H9 (cell line): ENCODE results near the gene PRDM8. TPM values are rescaled to one million over a fixed set of nuclear protein-coding genes. Genes with fewer than 3 reads are reported as not detected.

Experiments used
- DNase-seq: peaks from one replicate; pipeline ENCODE4 v3.0.0-alpha.2; 2017
- H2AFZ ChIP-seq: one replicate; pipeline ENCODE4 v1.6.1; 2013; ENCODE audit warnings: mild to moderate bottlenecking, low read length, control low read depth, moderate library complexity
- H2AK5ac ChIP-seq: 2 replicates; pipeline ENCODE4 v1.6.1; 2013; ENCODE audit warnings: low read length, control low read depth, mixed read lengths; ENCODE audit not compliant: insufficient read length
- H2BK120ac ChIP-seq: one replicate; pipeline ENCODE4 v1.6.1; 2013; ENCODE audit warnings: low read depth, mild to moderate bottlenecking, low read length, control low read depth, inconsistent platforms; ENCODE audit not compliant: poor library complexity, severe bottlenecking
- H2BK12ac ChIP-seq: 2 replicates; pipeline ENCODE4 v1.6.1; 2013; ENCODE audit warnings: low read length, control low read depth, mixed read lengths, low read depth; ENCODE audit not compliant: insufficient read length
- H2BK15ac ChIP-seq: 2 replicates; pipeline ENCODE4 v1.6.1; 2013; ENCODE audit warnings: low read depth, low read length, control low read depth
- H2BK20ac ChIP-seq: one replicate; pipeline ENCODE4 v1.6.1; 2013; ENCODE audit warnings: low read depth, mild to moderate bottlenecking, low read length, control low read depth, inconsistent platforms; ENCODE audit not compliant: poor library complexity, severe bottlenecking
- H2BK5ac ChIP-seq: 2 replicates; pipeline ENCODE4 v1.6.1; 2013; ENCODE audit warnings: low read length, control low read depth, mixed read lengths; ENCODE audit not compliant: insufficient read length
- H3K14ac ChIP-seq: 2 replicates; pipeline ENCODE4 v1.6.1; 2013; ENCODE audit warnings: low read length, control low read depth; ENCODE audit not compliant: insufficient read depth
- H3K18ac ChIP-seq: 2 replicates; pipeline ENCODE4 v1.6.1; 2013; ENCODE audit warnings: low read depth, mild to moderate bottlenecking, mixed read lengths, low read length, control low read depth; ENCODE audit not compliant: insufficient read length
- H3K23ac ChIP-seq: 2 replicates; pipeline ENCODE4 v1.6.1; 2013; ENCODE audit warnings: low read length, control low read depth, mixed read lengths, low read depth; ENCODE audit not compliant: insufficient read length
- H3K23me2 ChIP-seq: 2 replicates; pipeline ENCODE4 v1.6.1; 2013; ENCODE audit warnings: low read depth, mild to moderate bottlenecking, mixed read lengths, low read length, control low read depth; ENCODE audit not compliant: insufficient read length, poor library complexity, severe bottlenecking
- H3K27ac ChIP-seq: 2 replicates; pipeline ENCODE4 v1.5.1; 2013; ENCODE audit warnings: low read length, control low read depth, mixed read lengths, low read depth; ENCODE audit not compliant: insufficient read length
- H3K27me3 ChIP-seq: 2 replicates; pipeline ENCODE4 v1.6.1; 2013; ENCODE audit warnings: low read length, control low read depth, inconsistent platforms; ENCODE audit not compliant: insufficient read depth
- H3K4ac ChIP-seq: 2 replicates; pipeline ENCODE4 v1.6.1; 2013; ENCODE audit warnings: low read depth, mild to moderate bottlenecking, control low read depth, inconsistent platforms, low read length, moderate library complexity
- H3K4me1 ChIP-seq: 2 replicates; pipeline ENCODE4 v1.6.1; 2013; ENCODE audit warnings: low read length, control low read depth, inconsistent platforms; ENCODE audit not compliant: insufficient read depth
- H3K4me2 ChIP-seq: 2 replicates; pipeline ENCODE4 v1.6.1; 2013; ENCODE audit warnings: low read length, control low read depth, mixed read lengths; ENCODE audit not compliant: insufficient read length, insufficient read depth
- H3K56ac ChIP-seq: 2 replicates; pipeline ENCODE4 v1.6.1; 2013; ENCODE audit warnings: low read depth, mild to moderate bottlenecking, mixed read lengths, low read length, control low read depth; ENCODE audit not compliant: insufficient read length
- H3K79me1 ChIP-seq: 2 replicates; pipeline ENCODE4 v1.6.1; 2013; ENCODE audit warnings: low read depth, mild to moderate bottlenecking, moderate library complexity, low read length, control low read depth, inconsistent platforms; ENCODE audit not compliant: insufficient read depth, poor library complexity, severe bottlenecking
- H3K79me2 ChIP-seq: 2 replicates; pipeline ENCODE4 v1.6.1; 2013; ENCODE audit warnings: low read length, control low read depth, inconsistent platforms; ENCODE audit not compliant: insufficient read depth
- H3K9ac ChIP-seq: 2 replicates; pipeline ENCODE4 v1.6.1; 2013; ENCODE audit warnings: low read length, control low read depth, mixed read lengths; ENCODE audit not compliant: insufficient read length; ENCODE audit errors: extremely low read depth
- H3K9me3 ChIP-seq: one replicate; pipeline ENCODE4 v1.6.1; 2013; ENCODE audit warnings: low read depth, low read length, inconsistent platforms; ENCODE audit not compliant: control insufficient read depth
- H3T11ph ChIP-seq: one replicate; pipeline ENCODE4 v1.6.1; 2013; ENCODE audit warnings: mild to moderate bottlenecking, low read length, control low read depth, inconsistent platforms
- H4K20me1 ChIP-seq: one replicate; pipeline ENCODE4 v1.6.1; 2013; ENCODE audit not compliant: control insufficient read depth, insufficient read length, insufficient read depth
- H4K5ac ChIP-seq: 2 replicates; pipeline ENCODE4 v1.6.1; 2013; ENCODE audit warnings: low read depth, mild to moderate bottlenecking, mixed read lengths, low read length, control low read depth; ENCODE audit not compliant: insufficient read length
- H4K8ac ChIP-seq: replicated peaks from 2 replicates; pipeline ENCODE4 v1.6.1; 2013; ENCODE audit warnings: low read length, control low read depth, mixed read lengths, low read depth; ENCODE audit not compliant: insufficient read length
- H4K91ac ChIP-seq: 2 replicates; pipeline ENCODE4 v1.6.1; 2013; ENCODE audit warnings: low read depth, mild to moderate bottlenecking, moderate library complexity, mixed read lengths, low read length, control low read depth; ENCODE audit not compliant: insufficient read length
- H3K27ac Mint-ChIP-seq, 3 experiments: 2 replicates in 2 of 3; 3 replicates in 1 of 3; pipeline ENCODE4 v1.8.0; 2020 to 2021; ENCODE audit warnings: mixed read lengths in 3 of 3, mild to moderate bottlenecking in 1 of 3, moderate library complexity in 1 of 3
- H3K27me3 Mint-ChIP-seq: 2 replicates; pipeline ENCODE4 v1.8.0; 2021; ENCODE audit warnings: low read depth, mild to moderate bottlenecking, moderate library complexity, mixed read lengths
- H3K36me3 Mint-ChIP-seq, 3 experiments: 2 replicates in 2 of 3; 3 replicates in 1 of 3; pipeline ENCODE4 v1.8.0; 2020 to 2021; ENCODE audit warnings: low read depth in 3 of 3, mixed read lengths in 3 of 3; ENCODE audit not compliant: insufficient read depth in 1 of 3
- H3K4me1 Mint-ChIP-seq, 2 experiments: 2 replicates each; pipeline ENCODE4 v1.8.0; 2020; ENCODE audit warnings: mixed read lengths in 2 of 2
- H3K4me3 Mint-ChIP-seq, 2 experiments: 2 replicates in 1 of 2; 3 replicates in 1 of 2; pipeline ENCODE4 v1.8.0; 2020 to 2021; ENCODE audit warnings: mild to moderate bottlenecking in 2 of 2, mixed read lengths in 2 of 2, moderate library complexity in 1 of 2
- H3K9me3 Mint-ChIP-seq, 2 experiments: 2 replicates in 1 of 2; 3 replicates in 1 of 2; pipeline ENCODE4 v1.8.0; 2020; ENCODE audit warnings: mild to moderate bottlenecking in 2 of 2, mixed read lengths in 2 of 2, moderate library complexity in 1 of 2
- CTCF ChIP-seq: fragments of 200-600 bp; sonication (generic); conservative IDR thresholded peaks from 3 replicates; pipeline ENCODE4 v1.8.0; 2021; ENCODE audit warnings: antibody characterized with exemption, mild to moderate bottlenecking
- WGBS: extraction: QIAGEN DNeasy Blood & Tissue Kit; methylation state at CpG from one replicate; pipeline ENCODE4 v1.1.7; 2013; ENCODE audit warnings: missing lambda C conversion rate, low lambda C conversion rate, mixed read lengths; ENCODE audit not compliant: insufficient read length; ENCODE audit errors: extremely low coverage; 5-methylcytosine and 5-hydroxymethylcytosine counted together
- long read RNA-seq: library from polyadenylated mRNA; unstranded; transcript quantifications from one replicate; pipeline ENCODE4 v2.0.0, GENCODE V29; 2020
- total RNA-seq: library from RNA; stranded (reverse); gene quantifications from 2 replicates; pipeline ENCODE4 v1.2.1, GENCODE V29; 2021

The PRDM8 gene
- total RNA-seq = not detected in 2 replicates
- long read RNA-seq = 0 reads

GRCh38 chr4:80196922-80197573 is at the start of gene PRDM8:
TSS of gene PRDM8 (plus strand) at chr4:80197503. CDS start at chr4:80200081, 2,578 bp downstream.
- Histone ChIP-seq H3K79me1 (no peaks in the 10 kb centered on the region), H3K4me2 (peak within 1 kb of the TSS; percentile 55), H4K91ac (no peak within 1 kb of the TSS), H4K8ac (no peak within 1 kb of the TSS), H3K4ac (no peak within 1 kb of the TSS), H2BK120ac (no peak within 1 kb of the TSS), H3K79me2 (no peaks in the 10 kb centered on the region), H3K27me3 (peaks cover 93% of the 10 kb centered on the region), H3K23me2 (peaks cover 4% of the 10 kb centered on the region), H3K4me1 (peaks cover 2% of the 10 kb centered on the region; the same call in 1 of the 2 replicates), H3K9me3 (no peaks in the 10 kb centered on the region), H3K18ac (no peak within 1 kb of the TSS), H3K56ac (no peak within 1 kb of the TSS), H3T11ph (no peak within 1 kb of the TSS), H4K5ac (no peak within 1 kb of the TSS), H3K14ac (no peak within 1 kb of the TSS), H3K27ac (no peak within 1 kb of the TSS), H2AK5ac (no peak within 1 kb of the TSS), H4K20me1 (peaks cover 3% of the 10 kb centered on the region), H2AFZ (no peak within 1 kb of the TSS), H2BK20ac (no peak within 1 kb of the TSS), H3K9ac (no peak within 1 kb of the TSS), H2BK5ac (no peak within 1 kb of the TSS), H2BK15ac (no peak within 1 kb of the TSS), H2BK12ac (no peak within 1 kb of the TSS), H3K23ac (no peak within 1 kb of the TSS)
- H3K4me3 Mint-ChIP-seq = peak within 1 kb of the TSS; percentile 6 to 75; a peak in 4 of 5 replicates
- no peaks in the 10 kb centered on the region for H3K36me3 Mint-ChIP-seq
- no CpG with 5 or more reads among the region's 42 CpGs for WGBS
- H3K27me3 Mint-ChIP-seq = peaks cover 100% of the 10 kb centered on the region
- peaks cover 3 to 17% of the 10 kb centered on the region in 2 experiments for H3K9me3 Mint-ChIP-seq
- peak within 1 kb of the TSS in 1 of 3 experiments; percentile 7; a peak in 1 of 7 replicates for H3K27ac Mint-ChIP-seq
- H3K4me1 Mint-ChIP-seq = peaks cover 17 to 31% of the 10 kb centered on the region in 2 experiments
- no peak for DNase-seq
- TF ChIP-seq CTCF = no peak
